ENCODE data around the gene EPHB6.

The EPHB6 gene

GRCh38 chr7:142913566-142913965, 58.7 kb downstream of the EPHB6 start:
- H3K79me2 ChIP-seq = no peaks in the 10 kb centered on the region
- H3K27ac ChIP-seq = no peak overlapping the region
- no peak for TF ChIP-seq CTCF (IDR thresholded peaks at IDR 0.05)
- H3K9me3 ChIP-seq (ENCODE audit: control insufficient read depth, low read length) = no peaks in the 10 kb centered on the region
- H3K4me1 ChIP-seq = no peaks in the 10 kb centered on the region
- H2AFZ ChIP-seq = no peak overlapping the region
- H3K4me3 ChIP-seq (ENCODE audit: low read depth, low read length) = no peak overlapping the region
- no peak overlapping the region for H3K9ac ChIP-seq
- H3K36me3 ChIP-seq (ENCODE audit: control insufficient read depth, insufficient read depth, low read length) = no peaks in the 10 kb centered on the region
- H3K4me2 ChIP-seq (ENCODE audit: low read length) = no peak overlapping the region
- H3K27me3 ChIP-seq (ENCODE audit: control insufficient read depth, insufficient read depth, low read length) = no peaks in the 10 kb centered on the region

GRCh38 chr7:142914121-142914520, 59.2 kb downstream of the EPHB6 start:
- H3K4me3 ChIP-seq (ENCODE audit: low read depth, low read length) = no peak overlapping the region
- no peak for TF ChIP-seq CTCF (IDR thresholded peaks at IDR 0.05)
- H3K27ac ChIP-seq = no peak overlapping the region
- no peaks in the 10 kb centered on the region for H3K79me2 ChIP-seq
- H3K27me3 ChIP-seq (ENCODE audit: control insufficient read depth, insufficient read depth, low read length) = no peaks in the 10 kb centered on the region
- no peak overlapping the region for H3K9ac ChIP-seq
- no peaks in the 10 kb centered on the region for H3K36me3 ChIP-seq (ENCODE audit: control insufficient read depth, insufficient read depth, low read length)
- no peak overlapping the region for H3K4me2 ChIP-seq (ENCODE audit: low read length)
- H3K9me3 ChIP-seq (ENCODE audit: control insufficient read depth, low read length) = no peaks in the 10 kb centered on the region
- no peaks in the 10 kb centered on the region for H3K4me1 ChIP-seq
- H2AFZ ChIP-seq = no peak overlapping the region

- TF ChIP-seq CTCF (IDR thresholded peaks at IDR 0.05) = no peak
- Histone ChIP-seq H3K4me1 (no peaks in the 10 kb centered on the region), H3K9me3 (ENCODE audit: control insufficient read depth, low read length) (no peaks in the 10 kb centered on the region), H3K9ac (no peak overlapping the region), H2AFZ (no peak overlapping the region), H3K27ac (no peak overlapping the region), H3K4me3 (ENCODE audit: low read depth, low read length) (no peak overlapping the region), H3K4me2 (ENCODE audit: low read length) (no peak overlapping the region), H3K36me3 (ENCODE audit: control insufficient read depth, insufficient read depth, low read length) (no peaks in the 10 kb centered on the region), H3K79me2 (no peaks in the 10 kb centered on the region), H3K27me3 (ENCODE audit: control insufficient read depth, insufficient read depth, low read length) (no peaks in the 10 kb centered on the region)
Measured at GRCh38 chr7:142915315-142915714, 60.4 kb downstream of the EPHB6 start.

GRCh38 chr7:142916508-142916907, 61.6 kb downstream of the EPHB6 start:
- Histone ChIP-seq H3K9ac (no peak overlapping the region), H2AFZ (no peak overlapping the region), H3K4me3 (ENCODE audit: low read depth, low read length) (no peak overlapping the region), H3K36me3 (ENCODE audit: control insufficient read depth, insufficient read depth, low read length) (no peaks in the 10 kb centered on the region), H3K27ac (no peak overlapping the region), H3K9me3 (ENCODE audit: control insufficient read depth, low read length) (no peaks in the 10 kb centered on the region), H3K79me2 (no peaks in the 10 kb centered on the region), H3K4me2 (ENCODE audit: low read length) (no peak overlapping the region), H3K4me1 (no peaks in the 10 kb centered on the region), H3K27me3 (ENCODE audit: control insufficient read depth, insufficient read depth, low read length) (no peaks in the 10 kb centered on the region)
- TF ChIP-seq CTCF (IDR thresholded peaks at IDR 0.05) = no peak

- Histone ChIP-seq H3K4me3 (ENCODE audit: low read depth, low read length) (no peak overlapping the region), H3K27ac (no peak overlapping the region), H3K9ac (no peak overlapping the region), H3K9me3 (ENCODE audit: control insufficient read depth, low read length) (no peaks in the 10 kb centered on the region), H3K4me2 (ENCODE audit: low read length) (no peak overlapping the region), H3K27me3 (ENCODE audit: control insufficient read depth, insufficient read depth, low read length) (no peaks in the 10 kb centered on the region), H3K79me2 (no peaks in the 10 kb centered on the region), H3K36me3 (ENCODE audit: control insufficient read depth, insufficient read depth, low read length) (no peaks in the 10 kb centered on the region), H2AFZ (no peak overlapping the region), H3K4me1 (no peaks in the 10 kb centered on the region)
- no peak for TF ChIP-seq CTCF (IDR thresholded peaks at IDR 0.05)
Measured at GRCh38 chr7:142917447-142917846, 62.6 kb downstream of the EPHB6 start.

Data from parathyroid adenoma (tissue), 2 donors.